ENCODE measurements around the gene KCTD5.

KCTD5 gene

GRCh38 chr16:2708290-2708639 lies 25.9 kb downstream of the KCTD5 start:
- DNase-seq (ENCODE audit: low read depth): no peak
- TF ChIP-seq CTCF (IDR thresholded peaks at IDR 0.05; ENCODE audit: insufficient read depth, low read depth, low read length, missing control alignments): no peak
- H3K4me3 ChIP-seq (ENCODE audit: low read depth, low read length): no peak overlapping the region

GRCh38 chr16:2708955-2709587 lies 26.7 kb downstream of the KCTD5 start:
- no peak for TF ChIP-seq CTCF (IDR thresholded peaks at IDR 0.05; ENCODE audit: insufficient read depth, low read depth, low read length, missing control alignments)
- H3K4me3 ChIP-seq (ENCODE audit: low read depth, low read length): no peak overlapping the region
- no peak for DNase-seq (ENCODE audit: low read depth)

GRCh38 chr16:2709588-2709984 lies 27.3 kb downstream of the KCTD5 start:
- no peak for TF ChIP-seq CTCF (IDR thresholded peaks at IDR 0.05; ENCODE audit: insufficient read depth, low read depth, low read length, missing control alignments)
- H3K4me3 ChIP-seq (ENCODE audit: low read depth, low read length): no peak overlapping the region
- DNase-seq (ENCODE audit: low read depth): no peak

GRCh38 chr16:2710021-2710710 lies 27.8 kb downstream of the KCTD5 start:
- TF ChIP-seq CTCF (IDR thresholded peaks at IDR 0.05; ENCODE audit: insufficient read depth, low read depth, low read length, missing control alignments): no peak
- no peak for DNase-seq (ENCODE audit: low read depth)
- H3K4me3 ChIP-seq (ENCODE audit: low read depth, low read length): no peak overlapping the region

GRCh38 chr16:2710711-2711231 lies 28.4 kb downstream of the KCTD5 start:
- no peak for TF ChIP-seq CTCF (IDR thresholded peaks at IDR 0.05; ENCODE audit: insufficient read depth, low read depth, low read length, missing control alignments)
- DNase-seq (ENCODE audit: low read depth): no peak

GRCh38 chr16:2711370-2712062 lies 29.2 kb downstream of the KCTD5 start:
- no peak for TF ChIP-seq CTCF (IDR thresholded peaks at IDR 0.05; ENCODE audit: insufficient read depth, low read depth, low read length, missing control alignments)
- H3K4me3 ChIP-seq (ENCODE audit: low read depth, low read length): no peak overlapping the region
- DNase-seq (ENCODE audit: low read depth): no peak

More at GRCh38 chr16:2710711-2711231, 28.4 kb downstream of the KCTD5 start:
- no peak overlapping the region for H3K4me3 ChIP-seq (ENCODE audit: low read depth, low read length)
